H9 (cell line): ENCODE data around the gene MAD1L1. TPM values are rescaled to one million over a fixed set of nuclear protein-coding genes. Genes with fewer than 3 reads are reported as not detected.

Experiments
- DNase-seq: peaks from one replicate; pipeline ENCODE4 v3.0.0-alpha.2; 2017
- H2AFZ ChIP-seq: one replicate; pipeline ENCODE4 v1.6.1; 2013; ENCODE audit warnings: mild to moderate bottlenecking, low read length, control low read depth, moderate library complexity
- H2AK5ac ChIP-seq: 2 replicates; pipeline ENCODE4 v1.6.1; 2013; ENCODE audit warnings: low read length, control low read depth, mixed read lengths; ENCODE audit not compliant: insufficient read length
- H2BK120ac ChIP-seq: one replicate; pipeline ENCODE4 v1.6.1; 2013; ENCODE audit warnings: low read depth, mild to moderate bottlenecking, low read length, control low read depth, inconsistent platforms; ENCODE audit not compliant: poor library complexity, severe bottlenecking
- H2BK12ac ChIP-seq: 2 replicates; pipeline ENCODE4 v1.6.1; 2013; ENCODE audit warnings: low read length, control low read depth, mixed read lengths, low read depth; ENCODE audit not compliant: insufficient read length
- H2BK15ac ChIP-seq: 2 replicates; pipeline ENCODE4 v1.6.1; 2013; ENCODE audit warnings: low read depth, low read length, control low read depth
- H2BK20ac ChIP-seq: one replicate; pipeline ENCODE4 v1.6.1; 2013; ENCODE audit warnings: low read depth, mild to moderate bottlenecking, low read length, control low read depth, inconsistent platforms; ENCODE audit not compliant: poor library complexity, severe bottlenecking
- H2BK5ac ChIP-seq: 2 replicates; pipeline ENCODE4 v1.6.1; 2013; ENCODE audit warnings: low read length, control low read depth, mixed read lengths; ENCODE audit not compliant: insufficient read length
- H3K14ac ChIP-seq: 2 replicates; pipeline ENCODE4 v1.6.1; 2013; ENCODE audit warnings: low read length, control low read depth; ENCODE audit not compliant: insufficient read depth
- H3K18ac ChIP-seq: 2 replicates; pipeline ENCODE4 v1.6.1; 2013; ENCODE audit warnings: low read depth, mild to moderate bottlenecking, mixed read lengths, low read length, control low read depth; ENCODE audit not compliant: insufficient read length
- H3K23ac ChIP-seq: 2 replicates; pipeline ENCODE4 v1.6.1; 2013; ENCODE audit warnings: low read length, control low read depth, mixed read lengths, low read depth; ENCODE audit not compliant: insufficient read length
- H3K23me2 ChIP-seq: 2 replicates; pipeline ENCODE4 v1.6.1; 2013; ENCODE audit warnings: low read depth, mild to moderate bottlenecking, mixed read lengths, low read length, control low read depth; ENCODE audit not compliant: insufficient read length, poor library complexity, severe bottlenecking
- H3K27ac ChIP-seq: 2 replicates; pipeline ENCODE4 v1.5.1; 2013; ENCODE audit warnings: low read length, control low read depth, mixed read lengths, low read depth; ENCODE audit not compliant: insufficient read length
- H3K27me3 ChIP-seq: 2 replicates; pipeline ENCODE4 v1.6.1; 2013; ENCODE audit warnings: low read length, control low read depth, inconsistent platforms; ENCODE audit not compliant: insufficient read depth
- H3K4ac ChIP-seq: 2 replicates; pipeline ENCODE4 v1.6.1; 2013; ENCODE audit warnings: low read depth, mild to moderate bottlenecking, control low read depth, inconsistent platforms, low read length, moderate library complexity
- H3K4me1 ChIP-seq: 2 replicates; pipeline ENCODE4 v1.6.1; 2013; ENCODE audit warnings: low read length, control low read depth, inconsistent platforms; ENCODE audit not compliant: insufficient read depth
- H3K4me2 ChIP-seq: 2 replicates; pipeline ENCODE4 v1.6.1; 2013; ENCODE audit warnings: low read length, control low read depth, mixed read lengths; ENCODE audit not compliant: insufficient read length, insufficient read depth
- H3K56ac ChIP-seq: 2 replicates; pipeline ENCODE4 v1.6.1; 2013; ENCODE audit warnings: low read depth, mild to moderate bottlenecking, mixed read lengths, low read length, control low read depth; ENCODE audit not compliant: insufficient read length
- H3K79me1 ChIP-seq: 2 replicates; pipeline ENCODE4 v1.6.1; 2013; ENCODE audit warnings: low read depth, mild to moderate bottlenecking, moderate library complexity, low read length, control low read depth, inconsistent platforms; ENCODE audit not compliant: insufficient read depth, poor library complexity, severe bottlenecking
- H3K79me2 ChIP-seq: 2 replicates; pipeline ENCODE4 v1.6.1; 2013; ENCODE audit warnings: low read length, control low read depth, inconsistent platforms; ENCODE audit not compliant: insufficient read depth
- H3K9ac ChIP-seq: 2 replicates; pipeline ENCODE4 v1.6.1; 2013; ENCODE audit warnings: low read length, control low read depth, mixed read lengths; ENCODE audit not compliant: insufficient read length; ENCODE audit errors: extremely low read depth
- H3K9me3 ChIP-seq: one replicate; pipeline ENCODE4 v1.6.1; 2013; ENCODE audit warnings: low read depth, low read length, inconsistent platforms; ENCODE audit not compliant: control insufficient read depth
- H3T11ph ChIP-seq: one replicate; pipeline ENCODE4 v1.6.1; 2013; ENCODE audit warnings: mild to moderate bottlenecking, low read length, control low read depth, inconsistent platforms
- H4K20me1 ChIP-seq: one replicate; pipeline ENCODE4 v1.6.1; 2013; ENCODE audit not compliant: control insufficient read depth, insufficient read length, insufficient read depth
- H4K5ac ChIP-seq: 2 replicates; pipeline ENCODE4 v1.6.1; 2013; ENCODE audit warnings: low read depth, mild to moderate bottlenecking, mixed read lengths, low read length, control low read depth; ENCODE audit not compliant: insufficient read length
- H4K8ac ChIP-seq: replicated peaks from 2 replicates; pipeline ENCODE4 v1.6.1; 2013; ENCODE audit warnings: low read length, control low read depth, mixed read lengths, low read depth; ENCODE audit not compliant: insufficient read length
- H4K91ac ChIP-seq: 2 replicates; pipeline ENCODE4 v1.6.1; 2013; ENCODE audit warnings: low read depth, mild to moderate bottlenecking, moderate library complexity, mixed read lengths, low read length, control low read depth; ENCODE audit not compliant: insufficient read length
- H3K27ac Mint-ChIP-seq, 3 experiments: 2 replicates in 2 of 3; 3 replicates in 1 of 3; pipeline ENCODE4 v1.8.0; 2020 to 2021; ENCODE audit warnings: mixed read lengths in 3 of 3, mild to moderate bottlenecking in 1 of 3, moderate library complexity in 1 of 3
- H3K27me3 Mint-ChIP-seq: 2 replicates; pipeline ENCODE4 v1.8.0; 2021; ENCODE audit warnings: low read depth, mild to moderate bottlenecking, moderate library complexity, mixed read lengths
- H3K36me3 Mint-ChIP-seq, 3 experiments: 2 replicates in 2 of 3; 3 replicates in 1 of 3; pipeline ENCODE4 v1.8.0; 2020 to 2021; ENCODE audit warnings: low read depth in 3 of 3, mixed read lengths in 3 of 3; ENCODE audit not compliant: insufficient read depth in 1 of 3
- H3K4me1 Mint-ChIP-seq, 2 experiments: 2 replicates each; pipeline ENCODE4 v1.8.0; 2020; ENCODE audit warnings: mixed read lengths in 2 of 2
- H3K4me3 Mint-ChIP-seq, 2 experiments: 2 replicates in 1 of 2; 3 replicates in 1 of 2; pipeline ENCODE4 v1.8.0; 2020 to 2021; ENCODE audit warnings: mild to moderate bottlenecking in 2 of 2, mixed read lengths in 2 of 2, moderate library complexity in 1 of 2
- H3K9me3 Mint-ChIP-seq, 2 experiments: 2 replicates in 1 of 2; 3 replicates in 1 of 2; pipeline ENCODE4 v1.8.0; 2020; ENCODE audit warnings: mild to moderate bottlenecking in 2 of 2, mixed read lengths in 2 of 2, moderate library complexity in 1 of 2
- WGBS: extraction: QIAGEN DNeasy Blood & Tissue Kit; methylation state at CpG from one replicate; pipeline ENCODE4 v1.1.7; 2013; ENCODE audit warnings: missing lambda C conversion rate, low lambda C conversion rate, mixed read lengths; ENCODE audit not compliant: insufficient read length; ENCODE audit errors: extremely low coverage; 5-methylcytosine and 5-hydroxymethylcytosine counted together
- total RNA-seq: library from RNA; stranded (reverse); gene quantifications from 2 replicates; pipeline ENCODE4 v1.2.1, GENCODE V29; 2021
- TF ChIP-seq, protein P1 (sequence below): fragments of 200-600 bp; sonication (generic); conservative IDR thresholded peaks from 3 replicates; pipeline ENCODE4 v1.8.0; 2021; ENCODE audit warnings: antibody characterized with exemption, mild to moderate bottlenecking

The MAD1L1 gene
- total RNA-seq, 1 experiment from 2014 or later = 39.0 TPM

DNA sequence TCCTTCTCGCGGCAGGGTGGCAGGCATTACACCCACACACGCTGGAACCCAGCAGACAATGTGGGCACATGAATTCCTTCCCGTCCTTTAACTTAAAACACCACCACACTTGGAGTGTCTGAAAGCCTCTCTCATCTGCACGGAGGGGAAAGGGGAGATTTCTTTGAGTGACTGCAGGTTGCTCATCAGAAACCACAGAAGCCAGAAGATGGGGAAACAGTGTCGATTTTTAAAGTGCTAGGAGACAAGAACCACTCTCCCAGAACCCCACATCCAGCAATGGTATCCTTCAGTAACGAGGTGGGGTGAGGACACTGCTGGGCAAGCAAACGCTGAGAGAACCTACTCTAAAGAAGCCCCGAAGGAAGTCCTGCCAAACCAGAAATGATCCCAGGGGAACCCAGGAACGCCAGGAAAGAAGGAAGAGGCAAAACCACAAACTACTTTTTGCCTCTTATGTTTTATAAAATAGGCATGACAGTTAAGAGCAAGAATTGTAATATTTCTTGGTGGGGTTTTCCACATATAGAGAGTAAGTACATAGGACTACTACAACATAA lies 308.4 kb downstream of the MAD1L1 start:
- no peak overlapping the region for H4K5ac ChIP-seq
- H3K9ac ChIP-seq = no peak overlapping the region
- H2AK5ac ChIP-seq = no peak overlapping the region
- H3K9me3 Mint-ChIP-seq = peaks cover 0 to 2% of the 10 kb centered on the region in 2 experiments; a peak in 1 of 5 replicates
- H3K4ac ChIP-seq = no peak overlapping the region
- no peak overlapping the region for H3K18ac ChIP-seq
- H3K56ac ChIP-seq = no peak overlapping the region
- no peak overlapping the region for H2AFZ ChIP-seq
- TF ChIP-seq, protein P1, sequence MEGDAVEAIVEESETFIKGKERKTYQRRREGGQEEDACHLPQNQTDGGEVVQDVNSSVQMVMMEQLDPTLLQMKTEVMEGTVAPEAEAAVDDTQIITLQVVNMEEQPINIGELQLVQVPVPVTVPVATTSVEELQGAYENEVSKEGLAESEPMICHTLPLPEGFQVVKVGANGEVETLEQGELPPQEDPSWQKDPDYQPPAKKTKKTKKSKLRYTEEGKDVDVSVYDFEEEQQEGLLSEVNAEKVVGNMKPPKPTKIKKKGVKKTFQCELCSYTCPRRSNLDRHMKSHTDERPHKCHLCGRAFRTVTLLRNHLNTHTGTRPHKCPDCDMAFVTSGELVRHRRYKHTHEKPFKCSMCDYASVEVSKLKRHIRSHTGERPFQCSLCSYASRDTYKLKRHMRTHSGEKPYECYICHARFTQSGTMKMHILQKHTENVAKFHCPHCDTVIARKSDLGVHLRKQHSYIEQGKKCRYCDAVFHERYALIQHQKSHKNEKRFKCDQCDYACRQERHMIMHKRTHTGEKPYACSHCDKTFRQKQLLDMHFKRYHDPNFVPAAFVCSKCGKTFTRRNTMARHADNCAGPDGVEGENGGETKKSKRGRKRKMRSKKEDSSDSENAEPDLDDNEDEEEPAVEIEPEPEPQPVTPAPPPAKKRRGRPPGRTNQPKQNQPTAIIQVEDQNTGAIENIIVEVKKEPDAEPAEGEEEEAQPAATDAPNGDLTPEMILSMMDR = no peak
- H3K23ac ChIP-seq = no peak overlapping the region
- DNase-seq = no peak
- no peak overlapping the region for H2BK20ac ChIP-seq
- no peak overlapping the region for H3T11ph ChIP-seq
- peak overlapping the region in 1 of 3 experiments; percentile 55; a peak in 1 of 7 replicates for H3K27ac Mint-ChIP-seq
- H4K8ac ChIP-seq = no peak overlapping the region
- H3K79me2 ChIP-seq = no peaks in the 10 kb centered on the region
- H3K14ac ChIP-seq = no peak overlapping the region
- no peaks in the 10 kb centered on the region for H3K23me2 ChIP-seq
- no peaks in the 10 kb centered on the region for H3K4me1 ChIP-seq
- no peak overlapping the region for H2BK5ac ChIP-seq
- no peaks in the 10 kb centered on the region for H3K9me3 ChIP-seq
- H2BK15ac ChIP-seq = no peak overlapping the region
- H3K27me3 ChIP-seq = no peaks in the 10 kb centered on the region
- peaks cover 0 to 5% (median 0%) of the 10 kb centered on the region in 3 experiments; a peak in 1 of 7 replicates for H3K36me3 Mint-ChIP-seq
- no peaks in the 10 kb centered on the region for H4K20me1 ChIP-seq
- H3K27ac ChIP-seq = no peak overlapping the region
- no peaks in the 10 kb centered on the region for H3K79me1 ChIP-seq
- no peak overlapping the region for H4K91ac ChIP-seq
- no CpG with 5 or more reads among the region's 10 CpGs for WGBS
- no peaks in the 10 kb centered on the region; the same call in 1 of the 2 replicates for H3K27me3 Mint-ChIP-seq
- H2BK12ac ChIP-seq = no peak overlapping the region
- no peak overlapping the region for H3K4me3 Mint-ChIP-seq
- no peaks in the 10 kb centered on the region for H3K4me1 Mint-ChIP-seq
- H3K4me2 ChIP-seq = no peak overlapping the region
- H2BK120ac ChIP-seq = no peak overlapping the region
